Mammary epithelial cell (primary cell): ENCODE measurements around the gene MRPL18.

Source experiments
- CTCF ChIP-seq, 2 donors: IDR thresholded peaks in 1 of 2; conservative IDR thresholded peaks in 1 of 2; 2 replicates each; pipeline ENCODE4 v1.5.1; 2011 to 2012; ENCODE audit warnings: inconsistent platforms in 2 of 2, low read length in 2 of 2, mild to moderate bottlenecking in 2 of 2, control low read depth in 1 of 2, low read depth in 1 of 2; ENCODE audit not compliant: insufficient read depth in 1 of 2; ENCODE audit errors: extremely low read depth in 1 of 2
- EZH2 ChIP-seq: IDR thresholded peaks from 2 replicates; pipeline ENCODE4 v1.6.1; 2012; ENCODE audit warnings: low read length, inconsistent platforms, borderline replicate concordance

- no peak for TF ChIP-seq CTCF (conservative IDR thresholded peaks at IDR 0.05 in 1 of 2, IDR thresholded peaks at IDR 0.05 in 1 of 2; ENCODE audit: extremely low read depth in 1 of 2, insufficient read depth in 1 of 2, low read depth in 1 of 2, low read length in 2 of 2)
- no peak for TF ChIP-seq EZH2
Measured at GRCh38 chr6:159790149-159790955, at the start of gene MRPL18.
